NCI-H1105 treated with DMSO at 0.1 percent for 48 hours (cell line): ENCODE measurements around the gene EPHA4.
"Not testable (repeated sequence)": the region's sequence is repeated elsewhere in the genome, so short reads cannot be mapped to it uniquely, and the experiment has no call there.

Experiments used
- DNase-seq: peaks from one replicate; lab custom pipeline; 2025; lab: John Stamatoyannopoulos, UW

The EPHA4 gene

GRCh38 chr2:221539246-221539645 is 32.9 kb downstream of the EPHA4 start:
- DNase-seq, result no peak

- DNase-seq, result no peak
Observed at GRCh38 chr2:221535824-221536223, 36.3 kb downstream of the EPHA4 start.

GRCh38 chr2:221533299-221533698 is 38.8 kb downstream of the EPHA4 start:
- DNase-seq, result no peak

GRCh38 chr2:221532641-221533040 is 39.5 kb downstream of the EPHA4 start:
- no peak for DNase-seq

GRCh38 chr2:221530653-221531037 is 41.5 kb downstream of the EPHA4 start:
- DNase-seq, result no peak

- peak; percentile 87 for DNase-seq
Observed at GRCh38 chr2:221529943-221530652, 42.0 kb downstream of the EPHA4 start.

- DNase-seq, result no peak
Observed at GRCh38 chr2:221529177-221529942, 42.7 kb downstream of the EPHA4 start.

GRCh38 chr2:221527776-221528309 is 44.3 kb downstream of the EPHA4 start:
- no peak for DNase-seq

GRCh38 chr2:221524158-221524557 is 47.9 kb downstream of the EPHA4 start:
- no peak for DNase-seq

GRCh38 chr2:221521233-221521845 is 50.8 kb downstream of the EPHA4 start:
- no peak for DNase-seq

- DNase-seq, result no peak
Observed at GRCh38 chr2:221518935-221519625, 53.0 kb downstream of the EPHA4 start.

- no peak for DNase-seq
Observed at GRCh38 chr2:221518201-221518934, 53.7 kb downstream of the EPHA4 start.

GRCh38 chr2:221517696-221518151 is 54.4 kb downstream of the EPHA4 start:
- DNase-seq, result no peak

- no peak for DNase-seq
Observed at GRCh38 chr2:221517146-221517695, 54.9 kb downstream of the EPHA4 start.

GRCh38 chr2:221515864-221516263 is 56.2 kb downstream of the EPHA4 start:
- DNase-seq, result no peak

GRCh38 chr2:221514305-221515040 is 57.6 kb downstream of the EPHA4 start:
- peak; percentile 87 for DNase-seq

- DNase-seq, result no peak
Observed at GRCh38 chr2:221513232-221513631, 58.9 kb downstream of the EPHA4 start.

GRCh38 chr2:221511325-221511724 is 60.8 kb downstream of the EPHA4 start:
- DNase-seq, result not testable (repeated sequence)

GRCh38 chr2:221506469-221506868 is 65.6 kb downstream of the EPHA4 start:
- no peak for DNase-seq

GRCh38 chr2:221505605-221506004 is 66.5 kb downstream of the EPHA4 start:
- no peak for DNase-seq
